NCI-H1092 treated with DMSO at 0.1 percent for 48 hours (cell line): ENCODE results near the gene RIOK1.
"Not testable (repeated sequence)": the region's sequence is repeated elsewhere in the genome, so short reads cannot be mapped to it uniquely, and the experiment has no call there.

Experiments
- DNase-seq: peaks from one replicate; lab custom pipeline; 2025; lab: John Stamatoyannopoulos, UW

The RIOK1 gene

GRCh38 chr6:7441048-7441775, 51.6 kb downstream of the RIOK1 start:
- DNase-seq = no peak

DNA sequence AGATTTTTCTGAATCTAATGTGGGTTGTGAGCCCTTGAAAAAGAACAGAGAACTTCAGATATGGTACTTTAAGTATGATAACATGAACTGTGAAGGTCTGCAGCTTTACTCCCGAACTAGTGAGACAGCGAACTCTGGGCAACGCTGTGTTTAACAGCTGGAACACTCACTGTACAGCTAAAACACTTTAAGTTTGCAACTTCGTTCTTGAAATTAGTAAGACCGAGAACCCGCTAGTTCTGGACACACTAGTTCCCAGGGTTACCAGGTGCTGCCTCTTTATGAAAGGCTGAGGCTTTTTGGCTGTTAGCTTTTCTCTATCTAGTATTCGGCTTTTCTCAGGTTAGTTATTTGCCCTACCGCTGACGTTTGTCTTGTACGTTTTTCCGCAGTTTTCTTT, 52.9 kb downstream of the RIOK1 start:
- no peak for DNase-seq

DNA sequence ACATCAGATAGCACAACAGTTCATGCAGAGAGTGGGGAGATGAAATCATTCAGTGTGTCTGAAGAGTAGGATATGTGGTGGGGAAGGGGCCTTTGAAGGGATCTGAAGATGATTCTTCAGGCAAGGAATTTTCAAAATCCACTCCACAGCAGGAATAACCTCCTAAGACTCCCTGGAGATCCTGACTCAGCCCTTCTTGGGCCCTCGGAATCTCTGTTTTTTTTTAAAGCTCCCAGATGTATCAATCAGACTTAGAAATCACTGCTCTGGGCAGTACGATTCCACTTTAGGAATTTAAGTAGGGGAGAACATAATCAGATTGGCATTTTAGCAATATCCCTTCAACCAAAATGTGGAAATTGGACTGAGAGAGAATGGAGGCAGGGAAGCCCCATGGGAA, 55.5 kb downstream of the RIOK1 start:
- no peak for DNase-seq

DNA sequence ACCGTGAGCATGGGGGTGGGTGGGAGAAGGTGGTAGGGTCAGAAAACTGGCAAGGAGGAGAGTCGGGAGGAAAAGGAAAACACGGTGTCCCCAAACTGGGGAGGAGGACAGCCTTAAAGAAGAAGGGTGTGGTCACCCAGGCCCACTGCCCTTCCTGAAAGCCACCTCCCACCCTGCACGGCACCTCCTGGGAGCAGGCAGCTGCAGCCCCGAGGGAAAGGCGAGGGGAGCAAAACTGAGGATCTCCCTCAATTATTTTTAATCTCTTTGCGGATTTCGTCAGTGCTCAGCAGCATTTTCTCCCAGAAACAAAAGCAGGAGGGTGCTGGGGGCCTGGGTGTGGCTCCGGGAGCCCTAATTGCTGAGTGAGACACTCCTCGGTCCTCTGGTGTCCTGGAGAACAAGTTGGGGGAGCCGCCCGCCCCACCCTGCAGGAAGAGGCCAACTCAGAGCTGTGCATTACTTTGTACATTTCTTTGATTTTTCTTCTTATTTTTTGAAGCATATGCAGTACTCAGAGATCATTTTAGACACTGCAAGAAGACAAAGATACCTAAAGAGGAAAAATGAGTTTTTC, 56.4 kb downstream of the RIOK1 start:
- DNase-seq = no peak

- DNase-seq = no peak
Measured at GRCh38 chr6:7446619-7447325, 57.2 kb downstream of the RIOK1 start.

DNA sequence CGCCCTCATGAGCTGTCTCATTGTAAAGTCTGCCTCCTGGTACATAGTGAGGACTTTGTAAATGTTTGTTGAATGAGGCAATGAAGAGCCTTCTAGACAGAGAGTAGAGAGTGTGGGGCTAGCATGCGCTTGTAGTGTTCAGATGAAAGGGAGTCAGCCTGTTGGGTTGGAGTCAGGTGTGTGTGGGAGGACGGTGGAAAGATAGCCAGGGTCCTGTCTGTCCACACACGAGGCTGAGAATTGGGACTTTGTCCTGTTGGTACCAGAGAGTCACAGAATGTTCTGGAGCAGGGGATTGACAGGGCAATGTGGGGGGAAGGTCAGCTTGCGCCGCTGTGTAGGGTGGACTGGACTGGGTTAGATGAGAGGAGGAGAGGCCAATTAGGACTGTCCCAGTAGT, 58.6 kb downstream of the RIOK1 start:
- no peak for DNase-seq

GRCh38 chr6:7449018-7449417, 59.4 kb downstream of the RIOK1 start:
- DNase-seq = no peak

- no peak for DNase-seq
Measured at GRCh38 chr6:7451326-7451725, 61.7 kb downstream of the RIOK1 start.

DNA sequence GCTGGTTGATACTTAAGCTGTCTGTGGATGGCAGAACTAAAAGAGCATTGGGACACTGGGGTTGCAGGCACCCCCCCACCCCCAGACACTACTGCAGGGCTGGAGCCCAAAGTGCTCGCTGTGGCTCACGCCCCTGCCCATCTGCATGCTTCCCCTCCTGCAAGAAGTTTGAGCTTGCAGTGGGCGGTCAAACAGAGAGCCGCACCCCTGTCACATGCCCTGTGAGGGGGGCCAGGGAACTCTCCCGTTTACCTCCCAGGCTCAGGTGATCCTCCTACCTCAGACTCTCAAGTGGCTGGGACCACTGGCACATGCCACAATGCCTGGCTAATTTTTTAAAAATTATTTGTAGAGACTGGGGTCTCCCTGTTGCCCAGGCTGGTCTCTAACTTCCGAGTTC, 63.3 kb downstream of the RIOK1 start:
- DNase-seq = no peak

DNA sequence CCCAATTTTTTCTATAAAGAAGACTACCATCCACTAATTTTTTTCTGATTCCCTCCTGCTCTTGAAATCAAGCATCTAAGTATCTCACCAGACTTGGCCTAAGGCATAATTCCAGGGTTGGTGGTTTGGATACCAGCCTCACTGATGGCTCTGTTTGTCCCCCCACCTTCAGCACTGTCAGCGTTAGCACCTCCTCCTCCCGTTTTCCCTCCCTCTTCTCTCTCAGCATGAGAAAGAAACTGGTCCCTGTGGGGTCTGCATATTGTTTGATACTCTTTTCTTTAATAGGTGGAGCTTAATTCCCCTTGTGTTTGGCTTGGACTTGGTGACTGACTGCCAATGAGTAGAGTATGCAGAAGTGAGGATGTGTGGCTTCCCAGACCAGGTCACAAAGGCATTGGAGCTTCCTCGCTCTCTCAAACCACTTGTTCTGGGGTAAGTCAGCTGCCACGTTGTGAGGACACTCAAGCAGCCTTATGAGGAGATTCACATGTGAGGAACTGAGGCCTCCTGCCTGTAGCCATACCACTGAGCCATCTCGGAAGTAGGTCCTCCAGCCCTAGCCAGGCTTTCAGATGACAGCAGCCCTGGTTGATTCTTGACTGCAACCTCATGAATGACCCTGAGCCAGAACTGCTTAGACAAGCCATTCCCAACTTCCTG, 65.2 kb downstream of the RIOK1 start:
- no peak for DNase-seq

- DNase-seq = not testable (repeated sequence)
Measured at GRCh38 chr6:7456302-7456701, 66.7 kb downstream of the RIOK1 start.

- no peak for DNase-seq
Measured at GRCh38 chr6:7461416-7461815, 71.8 kb downstream of the RIOK1 start.

- DNase-seq = no peak
Measured at GRCh38 chr6:7463785-7464184, 74.2 kb downstream of the RIOK1 start.

DNA sequence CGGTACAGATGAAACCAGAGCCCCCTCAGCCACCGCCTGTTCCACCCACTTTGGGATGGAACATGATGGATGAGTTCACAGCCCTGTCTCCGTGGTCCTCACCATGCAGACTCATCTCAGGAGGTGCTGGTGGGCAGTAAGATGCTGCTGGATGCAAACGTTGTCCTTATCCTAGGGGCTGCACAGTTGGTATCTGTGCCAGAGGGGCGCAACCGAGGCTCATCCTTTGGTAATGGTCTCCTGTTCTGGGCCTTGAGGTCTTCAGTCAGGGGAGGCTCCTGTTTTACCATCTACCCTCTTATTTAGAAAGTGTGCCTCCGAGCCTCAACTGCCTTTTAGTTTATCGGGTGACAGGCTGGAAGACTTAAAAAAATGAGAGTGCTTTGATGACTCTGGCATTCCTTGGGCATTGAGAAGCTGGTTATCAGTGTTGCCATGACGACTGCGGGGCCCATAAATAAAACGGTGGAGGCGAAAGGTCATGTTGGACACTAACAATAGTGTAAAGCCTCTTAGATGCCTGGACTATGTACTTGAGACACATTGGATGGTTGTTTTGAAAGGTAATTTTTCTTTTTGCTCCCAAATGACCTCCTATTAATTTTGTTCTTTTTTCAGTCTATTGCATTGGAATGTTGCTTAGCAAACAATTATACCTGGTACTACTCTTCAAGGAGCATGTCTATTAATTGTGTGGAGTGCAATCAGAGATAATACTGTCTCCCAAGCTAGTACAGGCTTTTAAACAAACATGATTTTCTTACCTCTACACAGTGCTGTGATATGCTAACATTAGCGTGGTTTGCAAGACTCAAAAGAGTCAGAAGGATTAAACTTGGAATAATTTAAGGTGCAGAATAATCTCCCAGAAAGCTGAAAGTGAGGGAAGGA, 77.6 kb downstream of the RIOK1 start:
- no peak for DNase-seq
